ENCODE data around the gene OR7C1.
"Not testable (repeated sequence)": the region's sequence is repeated elsewhere in the genome, so short reads cannot be mapped to it uniquely, and the experiment has no call there.

Gene OR7C1

GRCh38 chr19:14784730-14785101 lies 50.3 kb downstream of the OR7C1 start:
- DNase-seq = not testable (repeated sequence)

DNA sequence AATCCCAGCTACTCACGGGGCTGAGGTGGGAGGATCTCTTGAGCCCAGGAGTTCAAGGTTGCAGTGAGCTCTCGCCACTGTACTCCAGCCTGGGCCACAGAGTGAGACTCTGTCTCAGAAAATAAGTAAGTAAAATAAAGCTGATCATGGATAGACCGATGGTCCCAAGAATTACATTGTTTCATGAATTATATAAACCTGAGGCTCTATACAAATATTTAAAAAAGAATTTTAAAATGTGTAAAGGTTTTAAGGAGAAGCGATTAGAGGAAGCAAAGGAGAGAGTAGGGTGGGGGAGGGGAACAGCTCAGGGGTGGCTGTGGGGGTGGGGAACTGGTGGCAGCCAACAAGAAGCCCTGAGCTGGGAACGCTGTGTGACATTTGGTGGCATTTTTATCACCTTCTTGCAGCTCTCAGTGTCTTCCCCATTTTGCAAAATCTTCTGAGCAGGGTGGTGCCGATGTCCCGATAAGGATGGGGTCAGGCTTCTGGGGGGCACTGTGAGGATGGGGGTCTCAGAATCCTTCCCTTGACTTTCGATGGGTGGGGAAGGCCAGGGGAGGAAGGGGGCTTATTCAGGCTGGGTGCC lies 51.5 kb downstream of the OR7C1 start:
- not testable (repeated sequence) for DNase-seq

GRCh38 chr19:14782626-14783409 lies 52.2 kb downstream of the OR7C1 start:
- no peak for DNase-seq

- not testable (repeated sequence) for DNase-seq
Measured at GRCh38 chr19:14781713-14782536, 53.1 kb downstream of the OR7C1 start.

DNA sequence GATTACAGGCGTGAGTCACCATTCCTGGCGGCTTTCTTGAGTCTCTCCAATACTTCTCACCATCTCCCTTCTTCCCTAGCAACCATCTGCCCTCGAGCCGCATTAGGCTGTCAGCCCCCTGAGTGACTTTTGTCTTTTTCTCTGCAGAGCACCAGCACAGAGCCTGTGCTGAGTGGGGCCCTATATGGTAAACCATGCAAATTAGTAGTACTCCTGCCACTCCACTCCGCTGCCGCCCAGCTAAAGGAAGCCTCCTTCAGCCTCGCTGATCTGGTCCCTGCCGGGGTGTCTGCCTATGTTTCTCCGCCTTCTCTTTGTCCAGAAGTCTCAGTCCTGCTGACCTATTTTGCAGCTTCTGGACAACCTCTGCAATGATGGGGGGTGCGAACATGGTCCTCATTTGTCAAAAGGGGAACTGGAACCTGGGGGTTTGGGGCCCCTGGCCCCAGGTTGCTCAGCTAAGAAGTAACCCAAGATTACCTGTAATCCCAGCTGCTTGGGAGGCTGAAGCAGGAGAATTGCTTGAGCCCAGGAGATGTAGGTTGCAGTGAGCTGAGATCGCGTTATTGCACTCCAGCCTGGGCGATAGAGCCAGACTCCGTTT lies 54.3 kb downstream of the OR7C1 start:
- not testable (repeated sequence) for DNase-seq

GRCh38 chr19:14779151-14779550 lies 55.8 kb downstream of the OR7C1 start:
- DNase-seq = no peak

GRCh38 chr19:14778110-14778845 lies 56.7 kb downstream of the OR7C1 start, which contains the start of gene ADGRE2:
ADGRE2 (minus strand) TSS chr19:14778560; CDS start chr19:14776756, 1,804 bp downstream.
- not testable (repeated sequence) for DNase-seq

DNA sequence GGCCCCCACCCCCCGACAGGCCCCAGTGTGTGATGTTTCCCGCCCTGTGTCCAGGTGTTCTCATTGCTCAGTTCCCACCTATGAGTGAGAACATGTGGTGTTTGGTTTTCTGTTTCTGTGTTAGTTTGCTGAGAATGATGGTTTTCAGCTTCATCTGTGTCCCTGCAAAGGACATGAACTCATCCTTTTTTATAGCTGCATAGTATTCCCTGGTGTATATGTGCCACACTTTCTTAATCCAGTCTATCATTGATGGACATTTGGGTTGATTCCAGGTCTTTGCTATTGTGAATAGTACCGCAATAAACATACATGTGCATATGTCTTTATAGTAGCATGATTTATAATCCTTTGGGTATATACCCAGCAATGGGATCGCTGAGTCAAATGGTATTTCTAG lies 57.3 kb downstream of the OR7C1 start:
- DNase-seq = not testable (repeated sequence)

DNA sequence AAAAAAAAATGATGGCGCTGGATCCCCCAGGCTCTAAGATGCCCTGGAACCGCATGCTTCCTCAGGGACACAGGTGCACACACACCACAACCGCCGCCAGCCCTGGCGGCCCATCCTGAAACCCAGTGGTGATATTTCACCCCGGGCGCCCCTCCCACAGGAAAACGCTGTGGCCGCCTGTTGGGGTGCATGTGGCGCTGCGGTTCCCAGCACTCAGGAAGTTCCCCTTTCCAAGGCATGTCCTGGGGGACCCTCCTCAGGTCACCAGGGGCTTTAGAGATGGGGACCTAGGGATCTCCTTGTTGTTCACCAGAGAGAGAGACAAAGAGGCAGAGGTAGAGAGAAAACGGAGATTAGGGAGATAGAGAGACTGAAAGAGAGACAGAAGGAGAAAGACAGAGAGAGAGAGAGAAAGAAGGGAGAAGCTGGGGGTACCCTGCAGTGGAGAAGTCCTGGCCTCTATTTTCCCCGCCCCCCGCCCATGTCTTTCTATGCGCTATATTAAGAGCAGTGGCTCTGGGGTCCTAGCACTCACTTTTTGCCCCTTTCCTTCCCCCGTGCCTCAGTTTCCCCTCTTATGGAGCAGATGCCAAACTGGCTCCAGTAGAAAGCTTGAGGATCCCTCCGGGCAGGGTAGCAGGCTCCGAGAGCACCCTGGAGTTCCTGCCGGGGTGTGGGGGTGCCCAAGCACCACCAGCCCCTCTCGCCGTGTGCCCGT lies 59.0 kb downstream of the OR7C1 start:
- DNase-seq = no peak

DNA sequence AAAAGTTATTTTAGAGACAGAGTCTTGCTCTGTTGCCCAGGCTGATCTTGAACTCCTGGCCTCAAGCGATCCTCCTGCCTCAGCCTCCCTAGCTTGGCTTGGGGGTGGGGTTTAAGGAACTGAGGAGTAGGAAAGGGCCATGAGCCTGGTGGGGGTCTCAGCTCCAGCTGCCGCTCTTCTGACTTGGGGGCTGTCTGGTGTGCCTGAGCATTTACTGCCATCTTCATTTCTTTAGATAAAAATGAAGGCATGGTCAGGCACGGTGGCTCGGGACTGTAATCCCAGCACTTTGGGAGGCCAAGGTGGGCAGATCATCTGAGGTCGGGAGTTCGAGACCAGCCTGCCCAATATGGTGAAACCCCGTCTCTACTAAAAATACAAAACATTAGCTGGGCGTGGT lies 59.7 kb downstream of the OR7C1 start:
- DNase-seq = not testable (repeated sequence)

- DNase-seq = no peak
Measured at GRCh38 chr19:14774373-14774772, 60.6 kb downstream of the OR7C1 start.

- not testable (repeated sequence) for DNase-seq
Measured at GRCh38 chr19:14773722-14774121, 61.3 kb downstream of the OR7C1 start.

DNA sequence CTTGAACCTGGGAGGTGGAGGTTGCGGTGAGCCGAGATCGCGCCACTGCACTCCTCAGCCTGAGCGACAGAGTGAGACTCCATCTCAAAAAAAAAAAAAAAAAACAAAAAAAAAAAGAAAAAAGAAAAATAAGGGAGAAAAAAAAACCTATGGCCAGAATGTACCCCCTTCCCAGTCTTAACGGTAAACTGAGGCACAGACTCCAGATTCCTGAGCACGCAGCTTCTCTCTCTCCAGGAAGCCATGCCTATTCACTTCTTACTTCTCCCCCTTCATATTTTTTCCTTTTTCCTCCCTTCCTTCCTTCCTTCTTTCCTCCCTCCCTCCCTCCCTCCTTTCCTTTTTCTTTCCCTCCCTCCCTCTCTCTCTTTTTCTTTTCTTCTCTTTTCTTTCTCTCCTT lies 62.0 kb downstream of the OR7C1 start:
- no peak for DNase-seq

- no peak for DNase-seq
Measured at GRCh38 chr19:14772467-14772866, 62.5 kb downstream of the OR7C1 start.

GRCh38 chr19:14770944-14771839 lies 63.8 kb downstream of the OR7C1 start:
- DNase-seq = no peak

DNA sequence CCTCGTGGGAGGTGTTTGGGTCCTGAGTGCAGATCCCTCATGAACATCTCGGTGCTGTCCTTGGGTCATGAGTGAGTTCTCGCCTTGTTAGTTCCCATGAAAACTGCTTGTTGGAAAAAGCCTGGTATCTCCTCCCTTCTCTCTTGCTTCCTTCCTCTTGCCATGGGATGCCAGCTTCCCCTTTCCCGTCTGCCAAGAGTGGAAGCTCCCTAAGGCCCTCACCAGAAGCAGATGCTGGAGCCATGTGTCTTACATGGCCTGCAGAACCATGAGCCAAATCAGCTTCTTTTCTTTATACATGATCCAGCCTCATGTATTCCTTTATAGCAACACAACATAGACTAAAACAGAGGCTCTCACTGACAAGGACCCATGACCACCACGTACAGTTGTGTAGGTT lies 64.8 kb downstream of the OR7C1 start:
- no peak for DNase-seq

- no peak for DNase-seq
Measured at GRCh38 chr19:14769201-14769600, 65.8 kb downstream of the OR7C1 start.

DNA sequence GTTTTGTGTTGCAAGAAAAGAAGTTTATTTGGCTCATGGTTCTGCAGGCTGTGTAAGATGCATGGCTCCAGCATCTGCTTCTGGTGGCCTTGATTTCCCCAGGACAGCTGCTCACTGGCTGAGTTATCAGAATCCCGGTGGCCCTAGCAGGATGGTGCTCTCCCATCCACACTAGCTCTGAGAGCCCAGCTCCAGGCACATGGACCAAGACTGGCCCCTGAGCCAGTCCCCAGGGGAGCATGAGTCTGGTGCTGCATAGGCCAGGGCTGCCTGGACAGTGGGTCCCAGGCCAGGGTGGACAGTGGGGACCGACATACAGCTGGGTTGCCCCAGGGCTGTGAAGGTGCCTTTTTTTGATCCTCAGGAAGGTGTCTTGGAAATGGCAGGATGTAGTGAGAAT lies 67.0 kb downstream of the OR7C1 start:
- no peak for DNase-seq

- no peak for DNase-seq
Measured at GRCh38 chr19:14767466-14767971, 67.5 kb downstream of the OR7C1 start.

GRCh38 chr19:14765841-14766240 lies 69.1 kb downstream of the OR7C1 start:
- not testable (repeated sequence) for DNase-seq

All from activated CD4-positive, alpha-beta T cell treated with anti-CD3 and anti-CD28 coated beads, Interleukin-2, amount 50 U/mL, for 4 hours (primary cell).